Fibroblast of mammary gland (primary cell): ENCODE data around the gene CORO7.

Experiments
- DNase-seq: peaks from one replicate; pipeline ENCODE4 v3.0.0-alpha.2; 2010; ENCODE audit warnings: low read depth
- H3K4me3 ChIP-seq: 2 replicates; pipeline ENCODE4 v1.5.1; 2011; ENCODE audit warnings: low read depth, mild to moderate bottlenecking, low read length, moderate library complexity; ENCODE audit not compliant: control insufficient read depth
- TF ChIP-seq, protein P1 (sequence below): conservative IDR thresholded peaks from 2 replicates; pipeline ENCODE4 v1.5.1; 2011; ENCODE audit warnings: low read depth, low read length, inconsistent platforms; ENCODE audit not compliant: control insufficient read depth, insufficient read depth

Gene CORO7

DNA sequence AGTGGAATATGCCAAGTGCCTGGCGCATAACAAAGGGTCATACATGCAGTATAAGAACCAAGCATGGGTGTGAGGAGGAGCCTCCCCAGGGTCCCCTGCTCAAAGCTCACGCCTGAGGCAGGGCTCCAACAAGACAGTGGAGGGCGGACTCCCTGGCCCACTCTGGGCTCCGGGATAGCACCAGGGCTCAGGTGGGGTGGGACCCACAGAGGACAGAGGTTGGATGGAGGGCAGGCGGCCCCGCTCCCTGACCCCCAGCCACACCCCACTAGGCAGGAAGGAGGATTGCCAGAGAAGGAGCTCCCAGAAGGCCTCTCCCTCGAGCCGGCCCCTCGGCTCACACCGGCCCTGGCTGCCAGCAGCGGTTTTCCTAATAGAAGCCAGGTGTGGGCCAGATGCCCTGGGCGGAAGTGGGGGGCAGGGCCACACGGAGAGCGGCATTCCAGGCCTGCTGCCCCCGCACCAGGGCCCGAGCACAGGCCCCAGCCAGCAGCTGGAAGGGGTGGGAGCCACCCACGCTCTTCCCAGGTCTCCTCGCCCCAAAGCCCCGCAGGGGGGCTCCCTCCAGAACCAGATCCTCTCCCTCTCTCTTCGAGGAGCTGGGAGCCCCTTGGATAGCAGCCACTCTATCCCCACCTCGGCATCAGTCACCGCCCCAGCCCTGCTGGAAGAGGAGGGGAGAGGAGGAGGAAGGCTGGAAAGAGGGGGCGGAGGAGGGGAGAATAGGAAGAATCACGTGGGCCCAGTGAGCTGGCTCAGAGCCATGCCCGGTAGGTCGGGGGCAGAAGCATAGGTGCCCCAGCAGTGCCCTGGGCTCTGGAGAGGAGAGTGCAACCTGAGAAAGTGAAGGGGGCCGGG lies 23.8 kb downstream of the CORO7 start:
- no peak overlapping the region for H3K4me3 ChIP-seq
- DNase-seq: peak; percentile 91
- TF ChIP-seq, protein P1, sequence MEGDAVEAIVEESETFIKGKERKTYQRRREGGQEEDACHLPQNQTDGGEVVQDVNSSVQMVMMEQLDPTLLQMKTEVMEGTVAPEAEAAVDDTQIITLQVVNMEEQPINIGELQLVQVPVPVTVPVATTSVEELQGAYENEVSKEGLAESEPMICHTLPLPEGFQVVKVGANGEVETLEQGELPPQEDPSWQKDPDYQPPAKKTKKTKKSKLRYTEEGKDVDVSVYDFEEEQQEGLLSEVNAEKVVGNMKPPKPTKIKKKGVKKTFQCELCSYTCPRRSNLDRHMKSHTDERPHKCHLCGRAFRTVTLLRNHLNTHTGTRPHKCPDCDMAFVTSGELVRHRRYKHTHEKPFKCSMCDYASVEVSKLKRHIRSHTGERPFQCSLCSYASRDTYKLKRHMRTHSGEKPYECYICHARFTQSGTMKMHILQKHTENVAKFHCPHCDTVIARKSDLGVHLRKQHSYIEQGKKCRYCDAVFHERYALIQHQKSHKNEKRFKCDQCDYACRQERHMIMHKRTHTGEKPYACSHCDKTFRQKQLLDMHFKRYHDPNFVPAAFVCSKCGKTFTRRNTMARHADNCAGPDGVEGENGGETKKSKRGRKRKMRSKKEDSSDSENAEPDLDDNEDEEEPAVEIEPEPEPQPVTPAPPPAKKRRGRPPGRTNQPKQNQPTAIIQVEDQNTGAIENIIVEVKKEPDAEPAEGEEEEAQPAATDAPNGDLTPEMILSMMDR: no peak

DNA sequence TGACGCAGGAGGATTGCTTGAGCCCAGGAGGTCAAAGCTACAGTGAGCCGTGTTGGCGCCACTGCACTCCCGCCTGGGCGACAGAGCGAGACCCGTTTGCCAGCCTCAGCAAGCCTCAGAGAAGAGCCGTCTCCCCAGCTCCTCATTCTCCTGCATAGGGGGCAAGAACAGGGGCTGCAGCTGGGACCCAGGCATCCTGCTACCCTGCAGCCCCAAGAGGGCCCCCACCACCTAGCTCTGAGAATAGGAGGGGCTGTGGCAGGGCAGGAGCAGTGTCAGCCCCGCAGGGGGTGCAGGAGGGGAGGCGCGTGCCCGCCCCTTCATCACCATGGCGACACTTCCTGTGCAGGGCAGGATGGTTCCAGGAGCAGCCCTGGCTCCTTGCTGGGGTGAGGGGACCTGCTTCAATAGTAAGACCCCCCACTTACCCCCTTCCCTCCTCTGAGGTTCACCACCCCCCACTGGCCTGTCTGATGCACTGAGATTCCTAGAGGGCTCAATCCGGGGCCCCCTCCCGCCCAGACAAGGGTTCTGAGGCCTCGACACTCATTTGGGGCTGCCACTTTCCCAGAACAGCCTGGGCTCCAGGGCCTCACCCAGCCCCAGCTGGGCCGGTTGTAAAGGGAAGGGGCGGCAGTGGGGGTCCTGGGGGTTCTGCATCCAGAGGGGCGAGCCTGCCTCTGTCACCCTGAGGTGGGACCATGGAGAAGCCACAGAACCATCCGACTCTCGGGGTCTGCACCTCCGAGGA lies 24.6 kb downstream of the CORO7 start:
- H3K4me3 ChIP-seq: no peak overlapping the region
- TF ChIP-seq, protein P1: no peak
- no peak for DNase-seq

- no peak overlapping the region for H3K4me3 ChIP-seq
- DNase-seq: no peak
- TF ChIP-seq, protein P1: peak; percentile 4
Measured at GRCh38 chr16:4390266-4391260, 25.8 kb downstream of the CORO7 start.

GRCh38 chr16:4389051-4389955 lies 27.1 kb downstream of the CORO7 start:
- H3K4me3 ChIP-seq: no peak overlapping the region
- TF ChIP-seq, protein P1: no peak
- DNase-seq: no peak

DNA sequence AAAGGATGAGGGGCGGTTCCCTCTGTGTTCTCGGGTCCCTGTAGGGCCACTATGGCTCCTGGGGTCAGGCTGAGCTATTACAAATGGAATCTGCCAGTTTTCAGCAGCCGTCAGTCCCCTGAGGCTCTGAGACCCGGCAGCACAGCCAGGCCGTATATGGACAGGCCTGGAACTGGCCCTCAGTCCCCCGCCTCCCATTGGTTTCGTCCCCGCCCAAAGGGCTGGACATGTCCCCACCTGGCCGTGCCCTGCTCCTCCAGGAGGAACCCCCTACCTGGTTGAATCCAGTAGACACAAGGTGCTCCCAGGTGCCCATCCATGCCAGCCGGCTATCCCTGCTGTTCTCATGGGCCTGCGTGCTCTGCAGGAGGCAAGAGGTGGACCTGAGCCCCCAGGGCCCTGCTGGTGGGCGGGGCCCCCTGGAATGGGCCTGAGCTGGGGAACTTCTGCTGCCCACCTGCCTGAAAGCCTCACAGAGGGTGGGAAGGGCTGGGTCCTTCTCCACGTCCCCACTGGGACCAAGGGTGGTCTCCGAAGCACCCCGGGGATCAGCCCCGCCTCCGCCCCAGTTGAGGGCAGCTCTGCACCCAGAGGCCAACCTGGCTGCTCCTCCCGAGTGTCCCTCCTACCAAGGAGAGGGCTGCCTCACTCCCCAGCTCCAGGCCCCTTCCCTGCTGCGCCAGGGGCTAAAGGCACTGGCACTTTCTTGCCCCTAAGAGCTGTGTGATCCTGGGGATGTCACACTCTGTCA lies 27.9 kb downstream of the CORO7 start:
- peak; percentile 44 for DNase-seq
- TF ChIP-seq, protein P1: no peak
- H3K4me3 ChIP-seq: no peak overlapping the region
